ENCODE measurements around the gene MRPS11. TPM values are rescaled to one million over a fixed set of nuclear protein-coding genes. Genes with fewer than 3 reads are reported as not detected.
"Not testable (repeated sequence)": the region's sequence is repeated elsewhere in the genome, so short reads cannot be mapped to it uniquely, and the experiment has no call there.

The MRPS11 gene
- polyA plus RNA-seq, 3 donors: 41.6 to 46.0 (median 42.7) TPM

DNA sequence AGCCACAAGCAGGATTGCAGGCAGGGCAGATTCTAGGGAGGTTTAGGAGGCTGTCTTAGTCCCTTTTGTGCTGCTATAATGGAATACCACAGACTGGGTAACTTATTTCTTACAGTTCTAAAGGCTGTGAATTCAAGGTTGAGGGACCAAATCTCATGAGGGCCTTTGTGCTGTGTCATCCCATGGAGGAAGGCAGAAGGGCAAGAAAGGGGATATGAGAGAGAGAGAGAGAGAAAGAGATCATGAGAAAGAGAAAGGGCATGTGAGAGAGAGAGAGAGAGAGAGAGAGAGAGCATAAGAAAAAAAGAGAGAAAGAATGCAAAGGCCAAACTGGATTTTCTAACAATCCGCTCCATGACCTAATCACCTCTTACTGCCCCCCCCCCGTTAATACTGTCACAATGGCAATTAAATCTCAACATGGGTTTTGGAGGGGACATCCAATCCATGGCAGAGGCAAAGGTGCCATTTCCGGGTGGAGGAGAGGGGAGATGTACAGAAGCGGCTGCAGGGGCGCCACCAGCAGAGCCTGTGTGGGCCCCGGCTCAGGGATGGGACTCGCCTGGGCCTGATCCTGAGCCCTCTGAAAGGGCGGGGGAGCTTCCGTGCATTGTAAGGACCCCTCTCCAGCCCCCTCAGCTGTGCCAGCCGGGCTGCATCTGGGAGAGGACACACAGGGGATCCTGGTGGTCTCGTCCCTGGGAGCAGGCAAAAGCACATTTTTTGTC lies 20.5 kb downstream of the MRPS11 start:
- no peak for DNase-seq (ENCODE audit: low read depth in 3 of 3, low spot score in 2 of 3)

- DNase-seq (ENCODE audit: low read depth in 3 of 3, low spot score in 2 of 3): no peak
Measured at GRCh38 chr15:88489321-88489720, 21.8 kb downstream of the MRPS11 start.

DNA sequence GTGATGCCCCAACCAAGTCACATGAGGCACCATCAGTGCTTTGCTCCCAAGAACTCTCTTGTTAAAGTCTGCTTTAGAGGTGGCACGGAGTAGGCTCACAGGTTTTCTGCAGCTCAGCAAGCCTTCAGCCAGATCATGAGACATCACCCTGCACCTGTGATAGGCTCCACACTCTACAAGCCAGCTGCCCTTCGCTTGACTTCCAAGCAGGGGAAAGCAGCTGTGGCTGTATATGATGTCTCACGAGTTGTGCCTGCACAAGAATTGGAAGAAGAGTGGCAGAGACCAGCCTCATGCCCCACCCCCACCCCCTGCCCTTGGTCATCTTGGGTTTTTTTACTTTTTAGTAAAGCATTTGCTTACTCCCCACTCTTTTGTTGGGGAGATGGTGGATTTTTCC lies 22.5 kb downstream of the MRPS11 start:
- DNase-seq (ENCODE audit: low read depth in 3 of 3, low spot score in 2 of 3): no peak

DNA sequence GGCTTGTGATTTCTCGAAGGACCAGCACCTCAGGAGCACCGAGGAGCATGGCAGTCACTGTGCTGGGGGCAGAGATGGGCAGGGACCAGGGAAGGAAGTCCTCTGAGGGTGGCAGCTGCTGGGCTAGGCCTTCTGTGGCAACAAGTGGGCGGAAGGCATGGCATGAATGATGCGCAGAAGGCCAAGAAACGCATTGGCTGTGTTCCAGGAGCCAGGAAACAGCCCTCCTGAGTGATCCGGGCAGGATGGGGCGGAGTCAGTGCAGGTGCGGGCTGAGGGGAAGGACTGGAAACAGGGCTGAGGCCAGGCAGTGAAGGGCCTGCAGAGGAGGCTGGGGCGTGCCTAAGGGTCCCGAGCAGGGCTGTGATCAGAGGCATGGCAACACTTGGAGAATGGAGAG lies 23.6 kb downstream of the MRPS11 start:
- no peak for DNase-seq (ENCODE audit: low read depth in 3 of 3, low spot score in 2 of 3)

DNA sequence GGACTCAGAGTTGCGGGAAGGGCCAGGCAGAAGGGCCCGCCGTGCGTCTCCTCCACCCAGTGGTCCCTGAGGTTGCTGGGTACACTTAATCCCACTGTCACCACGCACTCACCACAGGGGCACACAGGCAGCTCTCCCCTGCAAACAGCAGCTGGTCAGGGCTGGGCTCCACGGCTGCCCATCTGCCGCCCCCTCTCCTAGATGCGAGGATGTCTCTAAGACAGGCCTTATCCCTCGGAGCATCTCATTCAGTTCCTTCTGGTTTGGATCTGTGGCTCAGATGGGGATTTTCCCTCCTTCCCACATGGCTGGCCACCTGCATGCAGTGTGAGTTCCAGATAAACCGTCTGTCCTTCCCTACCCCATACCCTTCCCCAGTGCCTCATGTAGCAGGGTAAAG lies 26.3 kb downstream of the MRPS11 start:
- no peak for DNase-seq (ENCODE audit: low read depth in 3 of 3, low spot score in 2 of 3)

- DNase-seq (ENCODE audit: low read depth in 3 of 3, low spot score in 2 of 3): no peak
Measured at GRCh38 chr15:88497109-88497765, 29.7 kb downstream of the MRPS11 start.

DNA sequence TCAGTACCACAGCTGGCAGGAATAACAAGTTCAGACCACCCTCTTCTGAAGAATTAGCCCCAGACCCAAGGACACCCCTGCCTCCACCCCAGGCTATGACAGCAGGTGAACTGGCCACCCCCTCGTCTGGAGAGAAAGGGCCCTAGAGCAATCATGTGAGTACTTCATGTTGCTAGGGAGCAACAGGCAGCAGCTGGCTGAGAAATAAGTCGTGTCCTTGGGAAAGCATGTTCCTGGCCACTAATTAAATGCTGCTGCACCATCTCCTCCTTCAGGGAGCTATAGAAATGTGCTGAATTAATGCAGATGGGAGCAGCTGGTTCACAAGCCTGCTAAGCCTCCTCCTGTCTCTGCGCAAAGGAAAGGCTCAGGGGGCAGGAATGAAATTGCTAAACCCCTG lies 31.5 kb downstream of the MRPS11 start:
- no peak for DNase-seq (ENCODE audit: low read depth in 3 of 3, low spot score in 2 of 3)

DNA sequence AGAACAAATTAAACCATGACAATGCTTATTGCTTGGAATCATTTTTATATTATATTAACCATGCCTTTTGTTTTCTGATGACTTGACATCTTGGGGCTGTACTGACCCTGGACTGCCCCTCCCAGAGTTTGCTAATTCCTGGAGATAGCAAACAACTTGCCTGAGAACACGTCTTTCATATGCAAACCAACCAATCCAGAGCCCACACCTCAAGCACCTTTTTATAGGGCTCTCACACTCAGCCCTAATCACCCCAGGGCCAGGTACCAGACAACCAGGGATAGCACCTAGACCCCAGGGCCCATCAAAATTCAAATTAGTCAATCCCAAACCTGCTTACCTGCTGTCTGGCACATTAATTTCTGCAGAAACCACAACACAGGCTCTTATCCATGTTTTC lies 36.9 kb downstream of the MRPS11 start:
- DNase-seq (ENCODE audit: low read depth in 3 of 3, low spot score in 2 of 3): no peak

- no peak for DNase-seq (ENCODE audit: low read depth in 3 of 3, low spot score in 2 of 3)
Measured at GRCh38 chr15:88505721-88506120, 38.2 kb downstream of the MRPS11 start.

GRCh38 chr15:88506628-88507027 lies 39.1 kb downstream of the MRPS11 start:
- DNase-seq (ENCODE audit: low read depth in 3 of 3, low spot score in 2 of 3): no peak

DNA sequence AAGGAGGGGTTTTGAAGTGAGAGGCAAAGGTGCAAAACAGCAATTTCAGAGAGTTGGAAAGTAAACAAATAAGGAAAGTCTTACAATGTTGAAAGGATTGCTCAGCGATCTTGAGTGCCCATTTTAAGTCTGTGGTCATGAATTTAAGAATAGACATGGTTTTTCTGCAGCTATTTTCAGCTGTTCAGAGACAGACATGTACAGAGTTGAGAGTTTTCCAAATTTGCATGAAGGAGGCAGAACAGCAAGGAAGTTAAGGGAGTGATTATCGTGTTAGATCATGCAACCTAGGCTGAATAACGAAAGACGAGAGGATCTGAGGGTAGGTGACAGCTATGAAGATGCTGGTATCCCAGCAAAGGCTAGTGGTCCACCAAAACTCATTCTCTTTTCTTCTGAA lies 41.8 kb downstream of the MRPS11 start:
- DNase-seq (ENCODE audit: low read depth in 3 of 3, low spot score in 2 of 3): no peak

- DNase-seq (ENCODE audit: low read depth in 3 of 3, low spot score in 2 of 3): no peak
Measured at GRCh38 chr15:88509964-88510363, 42.5 kb downstream of the MRPS11 start.

DNA sequence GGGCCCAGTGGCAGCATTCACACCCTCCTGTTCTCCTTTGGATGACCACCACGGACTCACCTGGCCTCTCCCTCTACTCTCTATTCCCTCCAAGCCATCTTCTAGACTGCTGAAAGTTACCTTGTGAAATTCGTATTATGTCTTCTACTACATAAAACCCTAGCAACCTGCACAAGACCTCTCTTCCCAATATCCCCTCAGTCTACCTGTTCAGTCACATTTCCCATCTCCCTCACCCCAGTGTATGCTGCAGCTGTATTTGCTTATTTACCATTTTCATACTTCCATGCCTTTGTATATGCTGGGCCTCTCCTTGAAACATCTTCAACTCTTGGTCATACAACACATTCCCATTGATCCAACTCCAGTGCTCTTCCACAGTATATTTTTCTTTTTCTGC lies 43.7 kb downstream of the MRPS11 start:
- no peak for DNase-seq (ENCODE audit: low read depth in 3 of 3, low spot score in 2 of 3)

DNA sequence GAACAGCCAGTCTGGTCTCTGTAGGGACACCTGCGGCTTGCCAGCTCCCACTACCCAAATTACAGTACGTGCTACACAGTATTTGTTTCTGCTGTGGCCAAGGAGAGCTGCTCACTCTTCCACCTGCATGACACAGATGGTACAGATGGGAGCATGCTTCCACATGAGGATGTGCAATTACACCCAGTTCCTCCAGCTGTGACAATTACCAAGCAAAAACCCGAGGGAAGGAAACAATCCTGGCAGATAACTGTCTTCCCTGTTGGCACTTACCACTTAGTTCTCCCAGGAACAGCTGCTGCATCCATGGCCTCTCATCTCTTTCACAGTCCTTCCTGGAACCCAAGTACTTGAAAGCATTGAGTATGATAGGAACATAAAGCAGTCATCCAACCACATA lies 44.6 kb downstream of the MRPS11 start:
- DNase-seq (ENCODE audit: low read depth in 3 of 3, low spot score in 2 of 3): no peak

GRCh38 chr15:88512601-88513000 lies 45.1 kb downstream of the MRPS11 start:
- no peak for DNase-seq (ENCODE audit: low read depth in 3 of 3, low spot score in 2 of 3)

DNA sequence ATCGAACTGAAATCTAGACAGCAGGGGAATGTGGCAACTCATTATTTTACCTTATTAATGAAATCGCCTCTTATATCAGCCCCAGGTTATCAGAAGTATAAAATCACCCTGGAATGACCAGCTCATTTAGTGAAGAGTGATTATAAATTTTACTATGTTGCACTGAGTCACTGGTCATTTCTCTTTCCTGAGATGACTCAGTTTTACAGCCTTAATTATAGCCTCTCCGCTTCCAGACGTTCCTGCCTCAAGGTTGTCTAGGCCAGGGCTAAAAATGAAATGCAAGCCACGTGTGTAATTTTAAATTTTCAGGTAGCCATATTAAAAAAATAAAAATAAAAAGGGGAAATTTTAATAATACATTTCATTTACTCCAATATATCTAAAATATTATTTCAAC lies 45.7 kb downstream of the MRPS11 start:
- no peak for DNase-seq (ENCODE audit: low read depth in 3 of 3, low spot score in 2 of 3)

GRCh38 chr15:88518903-88519302 lies 51.4 kb downstream of the MRPS11 start:
- no peak for DNase-seq (ENCODE audit: low read depth in 3 of 3, low spot score in 2 of 3)

DNA sequence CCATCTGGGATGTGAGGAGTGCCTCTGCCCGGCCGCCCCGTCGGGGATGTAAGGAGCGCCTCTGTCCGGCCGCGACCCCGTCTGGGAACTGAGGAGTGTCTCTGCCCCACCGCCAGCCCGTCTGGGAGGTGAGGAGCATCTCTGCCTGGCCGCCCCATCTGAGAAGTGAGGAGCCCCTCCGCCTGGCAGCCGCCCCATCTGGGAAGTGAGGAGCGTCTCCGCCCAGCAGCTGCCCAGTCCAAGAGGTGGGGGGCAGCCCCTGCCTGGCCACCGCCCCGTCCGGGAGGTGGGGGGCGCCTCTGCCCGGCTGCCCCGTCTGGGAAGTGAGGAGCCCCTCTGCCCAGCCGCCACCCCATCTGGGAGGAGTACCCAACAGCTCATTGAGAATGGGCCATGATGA lies 56.6 kb downstream of the MRPS11 start:
- DNase-seq (ENCODE audit: low read depth in 3 of 3, low spot score in 2 of 3): not testable (repeated sequence)

DNA sequence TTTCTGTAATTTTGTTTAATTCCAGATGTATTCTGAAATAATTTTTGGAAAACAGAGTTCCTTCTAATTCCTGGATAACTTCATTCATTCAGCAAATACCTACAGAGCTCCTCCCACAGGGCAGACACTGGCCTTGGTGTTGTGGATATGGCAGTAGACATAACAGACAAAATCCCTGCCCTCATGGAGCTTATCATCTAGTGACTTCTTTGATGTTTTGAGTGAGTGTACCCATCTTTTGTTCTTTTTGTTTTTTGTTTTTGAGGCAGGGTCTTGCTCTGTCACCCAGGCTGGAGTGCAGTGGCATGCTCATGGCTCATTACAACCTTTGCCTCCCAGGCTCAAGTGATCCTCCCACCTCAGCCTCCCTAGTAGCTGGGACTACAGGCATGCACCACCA lies 57.9 kb downstream of the MRPS11 start:
- DNase-seq (ENCODE audit: low read depth in 3 of 3, low spot score in 2 of 3): no peak

- no peak for DNase-seq (ENCODE audit: low read depth in 3 of 3, low spot score in 2 of 3)
Measured at GRCh38 chr15:88526247-88526879, 58.9 kb downstream of the MRPS11 start.

DNA sequence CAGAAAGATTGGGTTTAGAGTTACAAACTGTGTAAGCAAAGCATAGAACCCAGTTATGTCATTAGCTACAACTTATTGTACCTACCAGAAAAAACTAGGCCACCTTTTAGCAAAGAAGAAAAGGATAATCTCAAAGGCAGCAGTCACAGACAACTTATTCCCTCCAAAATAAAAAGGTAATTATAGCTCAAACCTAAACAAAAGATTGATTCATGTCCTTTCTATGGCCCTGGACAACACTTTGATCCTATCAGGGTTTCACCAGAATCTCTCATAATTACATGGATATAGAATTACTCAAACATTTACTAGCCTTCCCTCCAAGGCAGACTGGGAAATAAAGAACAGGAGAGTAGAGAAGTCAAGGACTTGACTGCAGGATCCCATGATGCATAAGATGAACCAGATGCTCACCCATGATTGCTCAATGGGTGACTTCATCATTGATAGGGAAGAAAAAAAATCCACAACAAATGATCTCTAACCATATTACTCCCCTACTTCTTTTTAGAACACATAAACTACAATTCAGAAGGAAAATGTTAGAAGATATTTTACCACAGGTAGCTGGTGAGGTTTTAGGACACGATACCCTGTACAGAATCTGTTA lies 61.6 kb downstream of the MRPS11 start:
- no peak for DNase-seq (ENCODE audit: low read depth in 3 of 3, low spot score in 2 of 3)
